HG03558 (cell line): ENCODE data around the gene RAB20.
"Not testable (repeated sequence)": the region's sequence is repeated elsewhere in the genome, so short reads cannot be mapped to it uniquely, and the experiment has no call there.

Experiments used
- ATAC-seq: cut with Tn5 transposase; IDR thresholded peaks from one replicate; pipeline ENCODE4 v1.9.1; 2021; ENCODE audit warnings: moderate number of reproducible peaks; ENCODE audit not compliant: unreplicated experiment; ENCODE audit errors: extremely low read depth

The RAB20 gene

GRCh38 chr13:110561344-110562035 is at the start of gene RAB20:
TSS of gene RAB20 (minus strand) at chr13:110561722. CDS start at chr13:110561519, 203 bp downstream.
- peak; percentile 56 for ATAC-seq

- no peak for ATAC-seq
Measured at GRCh38 chr13:110610955-110611595, 49.6 kb upstream of the RAB20 start.

- ATAC-seq: no peak
Measured at GRCh38 chr13:110607675-110608224, 46.2 kb upstream of the RAB20 start.

GRCh38 chr13:110606281-110606680 is 44.8 kb upstream of the RAB20 start:
- not testable (repeated sequence) for ATAC-seq

GRCh38 chr13:110605132-110605531 is 43.6 kb upstream of the RAB20 start:
- ATAC-seq: no peak

- ATAC-seq: no peak
Measured at GRCh38 chr13:110600980-110601379, 39.5 kb upstream of the RAB20 start.

- ATAC-seq: no peak
Measured at GRCh38 chr13:110600261-110600819, 38.8 kb upstream of the RAB20 start.

- no peak for ATAC-seq
Measured at GRCh38 chr13:110597041-110597689, 35.6 kb upstream of the RAB20 start.

GRCh38 chr13:110593430-110594130 is 32.1 kb upstream of the RAB20 start:
- peak; percentile 79 for ATAC-seq

GRCh38 chr13:110592665-110593064 is 31.1 kb upstream of the RAB20 start:
- ATAC-seq: no peak

GRCh38 chr13:110590577-110590976 is 29.1 kb upstream of the RAB20 start:
- no peak for ATAC-seq

- ATAC-seq: no peak
Measured at GRCh38 chr13:110589793-110590390, 28.4 kb upstream of the RAB20 start.

- ATAC-seq: no peak
Measured at GRCh38 chr13:110583178-110583865, 21.8 kb upstream of the RAB20 start.

- no peak for ATAC-seq
Measured at GRCh38 chr13:110582421-110582954, 21.0 kb upstream of the RAB20 start.

GRCh38 chr13:110581506-110582185 is 20.1 kb upstream of the RAB20 start:
- ATAC-seq: no peak

- ATAC-seq: no peak
Measured at GRCh38 chr13:110580800-110581199, 19.3 kb upstream of the RAB20 start.

GRCh38 chr13:110578363-110578762 is 16.8 kb upstream of the RAB20 start:
- ATAC-seq: no peak

GRCh38 chr13:110576736-110577476 is 15.4 kb upstream of the RAB20 start:
- no peak for ATAC-seq
